NCI-H526 (cell line): Measurements from ENCODE around the gene SIAH2.

Source experiments
- DNase-seq, 2 experiments: peaks; one replicate each; lab custom pipeline; 2025; lab: John Stamatoyannopoulos, UW

The SIAH2 gene

DNA sequence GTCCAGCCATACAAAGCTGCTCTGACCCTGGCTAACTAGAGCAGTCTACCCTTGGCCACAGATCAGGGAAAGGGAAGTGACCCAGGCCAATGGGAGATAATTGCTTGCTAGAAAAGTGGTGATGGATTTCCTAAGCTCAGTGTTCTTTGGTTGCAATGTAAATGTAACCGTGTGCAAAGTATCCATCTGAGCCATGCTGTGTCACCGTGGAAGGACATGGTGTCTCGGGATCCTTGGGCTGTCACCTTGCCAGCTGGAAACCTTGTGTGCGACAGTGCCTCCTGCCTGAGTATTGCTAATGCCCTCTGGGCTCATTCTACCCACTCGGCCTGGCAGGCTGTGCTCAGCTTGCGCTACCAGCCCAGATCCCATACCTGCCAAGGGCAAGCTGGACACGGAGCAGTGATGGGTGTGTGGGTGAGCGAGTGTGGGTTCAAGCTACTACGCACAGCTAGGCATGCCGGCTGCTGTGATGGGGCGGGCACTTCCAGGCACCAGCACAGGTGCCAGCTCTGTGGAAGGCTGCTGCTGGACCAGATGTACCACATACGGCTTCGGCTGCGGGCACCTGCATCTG lies 10.7 kb upstream of the SIAH2 start:
- no peak for DNase-seq

DNA sequence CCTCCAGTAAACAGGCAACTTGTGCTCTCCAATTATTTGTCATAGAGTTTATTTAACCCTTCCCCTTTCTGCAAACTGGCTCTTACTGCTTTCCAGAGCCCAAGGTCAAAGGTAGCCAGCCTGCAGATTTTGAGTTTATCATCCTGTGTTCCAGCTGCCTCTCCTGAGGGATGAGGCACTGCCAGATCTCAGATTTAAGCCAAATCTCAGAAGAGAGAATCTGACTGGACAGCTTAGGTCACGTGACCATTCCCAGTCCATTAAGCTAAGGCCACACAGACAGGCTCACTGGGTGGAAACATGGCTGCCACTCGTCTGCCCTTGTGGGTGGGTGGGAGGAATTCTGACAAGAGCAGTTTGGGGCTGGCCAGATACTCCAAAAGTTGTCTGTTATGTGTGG lies 8.6 kb upstream of the SIAH2 start:
- no peak for DNase-seq

DNA sequence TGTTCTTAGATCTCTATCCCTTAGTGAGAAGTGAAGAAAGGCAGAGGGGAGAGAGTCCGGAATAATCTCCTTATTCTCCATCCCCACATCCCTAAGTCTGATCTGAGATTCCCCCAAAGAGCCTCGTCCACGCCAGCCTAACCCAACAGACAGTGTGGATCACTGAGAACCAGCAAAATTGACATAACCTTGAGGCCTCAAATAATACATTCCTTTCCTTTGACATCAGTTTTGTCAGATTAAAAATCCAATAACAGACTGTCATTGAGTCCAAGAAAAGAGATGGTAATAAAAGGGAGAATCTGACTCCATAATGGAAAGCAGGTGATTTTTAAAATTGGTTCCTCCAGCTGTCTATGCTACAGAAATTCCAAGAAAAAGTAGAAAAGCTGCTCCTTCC lies 7.7 kb upstream of the SIAH2 start:
- DNase-seq, result no peak

DNA sequence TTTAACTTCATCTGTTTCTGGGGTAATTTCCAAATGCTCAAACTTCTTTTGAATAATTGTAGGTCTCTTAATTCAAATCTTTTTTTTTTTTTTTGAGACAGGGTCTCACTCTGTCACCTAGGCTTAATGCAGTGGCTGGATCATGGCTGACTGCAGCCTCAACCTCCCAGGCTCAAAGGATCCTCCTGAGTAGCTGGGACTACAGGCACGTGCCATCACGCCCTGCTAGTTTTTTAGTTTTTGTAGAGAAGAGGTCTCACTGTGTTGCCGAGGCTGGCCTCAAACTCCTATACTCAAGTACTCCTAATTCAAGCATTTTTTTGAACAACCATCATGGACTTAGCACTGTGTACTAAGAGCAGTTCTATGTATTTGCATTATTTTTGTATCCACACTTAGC lies 3.8 kb upstream of the SIAH2 start:
- peak in 1 of 2 experiments; percentile 47 for DNase-seq

DNA sequence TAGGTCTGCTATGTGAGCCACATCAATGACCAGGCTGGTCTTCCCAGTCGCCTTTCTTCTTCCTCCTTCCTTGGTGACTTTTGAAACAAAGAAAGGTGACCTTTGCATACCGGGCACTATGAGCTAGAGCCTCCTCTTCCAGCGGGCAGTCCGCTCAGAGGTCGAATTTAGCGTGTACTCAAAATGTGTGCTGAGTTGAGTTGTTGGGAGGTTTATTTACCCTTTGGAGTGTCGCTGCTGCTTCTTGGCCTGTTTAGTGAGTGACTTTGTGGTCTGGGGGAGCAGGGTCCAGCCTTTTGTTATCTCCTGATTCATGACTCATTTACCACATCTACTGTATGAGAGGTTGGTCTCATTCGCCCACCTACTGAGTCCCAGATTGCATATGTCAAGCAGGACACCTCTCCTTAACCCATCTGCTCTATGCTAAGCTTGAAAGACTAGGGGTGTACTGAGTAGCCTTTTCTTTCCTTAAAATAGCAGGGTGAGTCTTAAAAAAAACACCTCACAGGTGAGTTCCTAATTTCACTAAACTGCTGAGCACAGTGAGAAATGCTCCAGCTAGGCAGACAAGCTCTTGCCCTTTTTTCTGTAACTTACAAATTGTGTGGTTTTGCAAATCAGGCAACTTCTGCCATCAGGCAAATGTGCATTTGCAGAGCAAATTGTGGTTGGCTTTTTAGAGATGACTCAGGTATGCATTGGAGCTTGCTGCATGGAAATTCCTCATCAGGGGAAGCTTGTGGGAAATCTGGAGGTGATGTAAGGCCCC lies 3.2 kb upstream of the SIAH2 start:
- peak; percentile 91 to 94 for DNase-seq

DNA sequence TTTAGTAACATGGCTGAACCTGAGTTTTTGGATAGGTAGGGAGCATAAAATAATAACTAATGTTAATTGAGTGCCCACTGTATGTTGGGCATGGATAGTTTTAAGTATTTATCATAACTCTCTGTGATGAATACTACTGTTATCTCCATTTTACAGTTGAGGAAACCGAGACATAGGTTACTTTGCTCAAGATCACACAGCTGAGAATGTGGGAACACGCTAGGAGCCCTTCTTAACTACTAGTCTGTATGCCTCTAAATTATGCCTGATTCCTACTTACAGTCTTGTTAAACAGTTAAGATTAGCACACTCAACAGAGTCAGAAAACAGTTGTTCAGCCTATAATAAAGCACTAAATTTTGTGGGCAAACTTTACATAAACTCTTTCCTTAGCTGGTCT lies 2.0 kb upstream of the SIAH2 start:
- DNase-seq, result no peak

DNA sequence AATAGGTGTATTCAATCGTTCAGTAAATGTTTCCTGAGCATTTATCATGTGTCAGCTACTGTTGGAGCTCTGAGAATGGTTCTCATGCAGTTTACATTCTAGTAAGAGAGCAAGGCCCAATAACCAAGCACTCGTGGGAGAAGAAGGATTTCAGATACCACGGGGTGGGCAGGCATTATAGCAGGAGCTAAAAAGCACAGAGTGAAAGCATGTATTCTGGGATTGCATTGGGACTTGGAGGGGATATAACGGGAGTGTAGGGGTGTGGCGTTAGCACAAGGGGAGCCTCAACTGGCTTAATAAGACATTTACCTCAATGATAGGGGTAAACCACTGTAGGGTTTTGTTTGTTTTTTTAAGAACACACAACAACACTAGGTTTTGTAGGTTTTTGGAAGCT lies 1.6 kb upstream of the SIAH2 start:
- no peak for DNase-seq

DNA sequence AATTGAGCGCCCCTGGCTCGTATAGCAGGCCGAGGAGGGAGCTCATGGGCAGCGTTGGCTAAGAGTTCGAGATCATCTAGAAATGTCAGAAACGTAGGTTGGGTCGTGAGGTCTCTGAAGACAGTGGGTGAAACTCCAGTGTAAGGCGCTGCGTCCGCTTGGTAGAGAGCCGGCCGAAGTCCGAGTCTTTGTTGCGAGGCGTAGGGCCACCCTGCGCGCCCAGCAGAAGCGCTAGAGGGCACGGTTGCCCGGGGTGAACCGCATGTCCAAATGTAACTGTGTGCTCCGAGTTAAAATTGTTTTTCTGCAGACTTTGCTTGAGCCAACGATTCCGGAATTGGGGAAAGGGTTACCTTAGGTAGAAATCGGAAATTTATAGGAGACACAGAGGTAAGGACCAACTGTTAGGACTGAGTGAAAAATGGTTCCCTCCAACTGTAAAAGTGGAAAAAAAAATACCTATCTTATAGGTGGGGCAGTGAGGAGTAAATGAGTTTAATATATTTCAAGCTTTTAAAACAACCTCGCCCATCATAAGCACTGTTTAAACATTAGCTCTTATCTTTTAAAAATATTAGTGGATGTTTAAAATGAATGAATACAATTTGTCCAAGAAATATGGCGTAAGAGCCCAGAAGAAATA lies 993 bp upstream of the SIAH2 start:
- peak in 1 of 2 experiments; percentile 79 for DNase-seq

DNA sequence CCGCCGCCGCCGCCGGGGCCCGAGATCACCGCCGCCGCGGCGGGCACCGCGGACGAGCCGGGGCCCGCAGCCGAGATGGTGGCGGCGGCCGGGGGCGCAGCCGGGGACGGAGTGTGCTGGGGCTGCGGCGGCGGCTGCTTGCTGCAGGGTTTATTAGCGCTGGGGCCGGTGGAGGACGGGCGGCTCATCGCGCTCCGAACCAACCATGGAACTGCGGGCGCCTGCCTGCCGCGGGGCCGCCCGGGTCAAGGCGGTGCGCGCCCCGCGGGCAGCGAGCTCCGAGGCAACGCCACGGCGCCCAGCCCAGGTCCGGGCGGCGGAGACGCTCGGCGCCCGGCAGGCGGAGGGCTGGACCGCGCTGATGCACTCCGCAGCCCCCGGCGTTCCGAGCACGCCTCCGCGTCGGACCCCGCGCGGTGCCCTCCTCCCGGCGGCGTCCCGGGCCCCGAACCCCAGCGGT lies 277 bp downstream of the SIAH2 start:
- DNase-seq, result no peak

DNA sequence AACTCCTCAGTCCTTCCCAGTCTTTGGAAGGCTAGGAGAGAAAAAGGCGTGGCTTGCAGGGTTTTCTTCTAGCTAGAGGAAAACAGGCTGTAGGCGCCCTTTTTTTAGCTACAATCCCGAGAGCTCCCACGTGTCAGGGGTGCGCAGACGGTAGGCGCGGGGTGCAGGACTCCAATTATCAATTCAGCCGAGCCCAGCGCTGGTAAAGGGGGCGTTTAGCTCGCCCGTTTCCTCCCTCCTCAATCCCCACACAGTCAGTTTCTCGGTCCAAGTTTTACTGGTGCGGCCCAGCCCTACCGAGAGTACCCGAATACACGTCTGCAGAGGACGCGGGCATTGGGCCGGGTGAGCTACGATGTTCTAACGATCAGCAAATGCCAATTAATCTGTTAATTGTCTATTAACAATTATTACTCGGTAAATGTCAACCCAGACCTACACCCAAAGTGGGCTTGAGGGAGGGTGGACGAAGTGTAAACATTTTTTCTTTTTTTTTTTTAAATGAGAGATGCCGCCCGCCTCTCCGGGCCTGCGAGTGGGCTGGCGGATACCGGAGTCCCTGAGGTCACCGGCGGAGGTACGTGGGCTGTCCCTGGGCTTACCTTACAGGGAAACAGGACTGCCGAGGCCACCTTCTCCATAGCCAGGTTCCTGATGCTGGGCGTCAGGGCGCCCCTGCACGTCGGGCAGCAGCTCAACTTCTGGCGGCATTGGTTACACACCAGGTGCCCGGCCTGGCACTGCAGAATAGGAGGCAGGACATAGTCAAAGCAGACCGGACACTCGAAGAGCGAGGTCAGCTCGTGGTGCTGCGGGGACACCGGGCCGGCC lies 923 bp downstream of the SIAH2 start:
- DNase-seq, result peak; percentile 52 to 77

DNA sequence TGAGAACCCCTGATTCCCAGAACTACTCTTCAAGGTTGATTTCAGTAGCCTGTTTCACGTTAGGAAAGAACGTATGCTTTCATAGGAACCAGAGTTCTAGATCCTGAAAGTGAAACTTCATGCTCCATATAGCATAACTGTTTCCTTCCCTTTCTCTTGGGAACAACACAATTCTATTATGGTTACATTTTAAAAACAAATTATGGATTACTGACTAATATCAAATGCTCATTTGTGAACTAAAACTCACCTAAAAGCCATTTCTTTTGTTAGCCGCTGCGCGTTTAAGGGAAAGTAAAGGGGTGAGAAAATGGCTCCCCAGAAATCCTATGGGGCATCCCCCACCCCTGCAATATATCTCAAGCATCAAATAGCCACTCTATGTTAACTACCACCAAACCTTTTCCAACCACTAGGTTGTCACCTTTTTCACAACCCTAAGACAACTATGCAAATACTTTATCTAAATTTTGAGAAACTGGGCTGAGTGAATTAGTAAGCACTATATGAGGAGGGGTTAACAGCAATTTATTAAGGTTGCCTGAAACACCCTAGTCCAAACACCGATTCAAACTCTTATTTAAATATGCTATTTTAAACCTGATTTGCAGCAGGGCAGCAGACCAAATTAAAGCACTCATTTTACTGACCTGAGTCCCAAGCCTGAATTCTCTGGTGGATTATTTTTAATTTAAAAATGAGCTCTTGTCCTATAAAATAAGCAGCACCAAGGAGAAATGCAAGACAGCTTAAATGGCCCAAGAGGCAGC lies 2.4 kb downstream of the SIAH2 start:
- peak in 1 of 2 experiments; percentile 10 for DNase-seq

DNA sequence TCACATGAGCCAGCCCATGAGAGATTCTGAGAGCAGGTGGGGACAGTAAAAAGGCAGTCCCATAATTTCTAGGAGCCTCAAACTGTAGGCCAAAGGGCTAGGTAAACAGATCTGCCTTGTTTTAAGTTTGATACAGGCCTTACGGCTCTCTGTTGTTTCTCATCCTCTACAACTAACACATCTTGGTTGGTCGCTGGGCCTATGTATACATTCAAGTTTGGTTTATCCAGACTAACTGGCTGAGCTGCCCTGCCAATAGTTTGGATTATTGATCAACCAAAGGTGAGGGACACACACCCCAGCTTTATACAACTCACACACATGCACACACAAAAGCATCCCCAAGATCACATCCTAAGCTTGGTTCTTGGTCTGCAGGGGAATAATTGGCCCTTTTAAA lies 3.0 kb downstream of the SIAH2 start:
- DNase-seq, result no peak

DNA sequence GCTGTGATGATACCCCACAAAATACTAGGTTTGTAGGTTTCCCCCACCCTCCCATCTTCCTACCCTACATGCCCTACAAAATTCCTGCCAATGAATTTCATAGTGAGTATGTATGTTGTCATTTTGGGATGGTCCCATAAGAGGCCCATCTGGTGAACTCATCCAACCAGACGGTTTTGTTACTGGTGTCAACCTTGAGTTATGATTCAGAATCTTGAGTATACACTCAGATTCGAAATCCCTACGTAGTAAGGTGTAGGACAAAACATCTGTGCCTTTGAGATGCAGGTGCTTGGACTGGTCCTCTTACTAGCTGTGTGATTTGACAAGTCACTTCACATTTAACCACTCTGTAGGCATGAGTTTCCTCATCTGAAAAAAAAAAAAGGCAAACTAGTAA lies 3.6 kb downstream of the SIAH2 start:
- no peak for DNase-seq

DNA sequence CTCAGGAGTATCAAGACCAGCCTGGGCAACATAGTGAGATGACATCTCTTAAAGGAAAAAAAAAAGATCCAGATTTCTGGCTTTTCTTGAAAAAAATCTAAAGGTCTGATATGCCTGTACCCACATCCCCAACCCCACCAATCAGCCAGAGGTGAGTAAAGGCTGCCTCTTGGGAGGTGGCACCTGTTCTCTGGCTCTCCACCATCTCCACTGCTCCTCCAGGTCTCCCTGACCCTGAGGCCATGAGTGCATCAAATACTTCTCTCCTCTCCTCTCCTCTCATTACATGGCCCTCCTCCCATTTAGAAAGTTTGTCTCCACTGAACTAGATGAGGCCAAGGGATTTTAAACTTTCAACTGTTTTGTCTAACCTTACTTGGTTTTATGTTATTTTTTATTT lies 5.2 kb downstream of the SIAH2 start:
- DNase-seq, result no peak

DNA sequence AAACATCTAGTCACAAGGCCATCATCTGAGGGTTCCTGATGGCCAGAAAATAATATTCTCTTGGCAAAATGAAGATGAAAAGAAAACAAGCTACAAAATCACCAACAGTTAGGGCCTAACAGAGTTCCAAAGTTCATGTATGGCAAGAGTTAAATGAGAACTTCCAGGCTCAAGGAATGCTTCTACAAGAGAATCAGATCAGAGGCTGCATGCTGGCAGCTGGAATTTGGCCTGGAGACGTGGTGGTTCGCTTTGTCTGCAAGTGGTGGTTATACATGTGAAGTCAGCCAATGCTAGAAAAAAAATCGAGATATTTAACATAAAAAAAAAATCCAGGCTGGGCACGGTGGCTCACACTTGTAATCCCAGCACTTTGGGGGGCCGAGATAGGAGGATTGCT lies 5.6 kb downstream of the SIAH2 start:
- no peak for DNase-seq

DNA sequence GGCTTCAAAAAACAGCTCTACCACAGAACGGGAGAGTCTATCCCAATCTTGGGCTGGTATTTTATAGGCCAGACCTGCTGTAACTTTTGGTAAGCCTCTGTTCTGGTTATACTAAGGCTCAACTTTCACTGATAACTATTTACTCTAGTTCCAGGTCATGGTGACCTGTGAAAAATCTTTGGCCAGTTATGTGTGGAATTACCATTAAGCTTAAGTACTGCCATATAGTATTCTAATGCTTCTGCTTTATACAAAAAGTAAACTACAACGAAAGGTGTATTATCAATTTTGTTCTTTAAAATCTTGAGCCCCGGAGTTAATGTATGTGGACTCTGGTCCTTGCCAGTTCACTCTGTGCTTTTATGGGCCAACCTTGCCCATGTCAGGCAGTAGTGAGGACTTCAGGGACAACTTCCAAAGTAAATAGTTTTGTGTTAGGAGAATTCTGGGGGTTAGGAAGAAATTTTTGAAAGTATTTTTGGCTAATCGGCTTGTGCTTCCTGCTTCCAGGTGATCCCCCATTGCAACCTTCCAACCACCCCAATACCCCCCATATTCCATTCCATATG lies 6.4 kb downstream of the SIAH2 start:
- DNase-seq, result no peak

DNA sequence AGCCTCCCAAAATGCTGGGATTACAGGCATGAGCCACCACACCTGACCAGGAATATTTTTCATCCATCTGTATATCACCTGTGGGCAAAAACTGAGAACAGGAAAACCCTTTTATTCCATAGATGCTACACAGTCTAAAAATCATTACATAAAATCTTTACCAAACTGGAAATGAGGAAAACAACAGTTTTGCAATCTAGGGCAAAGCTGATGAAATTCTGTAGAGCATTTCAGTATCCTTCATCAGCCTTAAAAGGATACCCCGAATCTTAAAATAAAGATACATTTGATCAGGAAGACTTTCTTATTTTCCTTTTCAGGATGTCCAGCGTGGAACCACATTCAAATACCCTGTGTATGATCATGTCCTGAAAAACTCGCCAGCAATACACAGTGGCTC lies 7.1 kb downstream of the SIAH2 start:
- no peak for DNase-seq

DNA sequence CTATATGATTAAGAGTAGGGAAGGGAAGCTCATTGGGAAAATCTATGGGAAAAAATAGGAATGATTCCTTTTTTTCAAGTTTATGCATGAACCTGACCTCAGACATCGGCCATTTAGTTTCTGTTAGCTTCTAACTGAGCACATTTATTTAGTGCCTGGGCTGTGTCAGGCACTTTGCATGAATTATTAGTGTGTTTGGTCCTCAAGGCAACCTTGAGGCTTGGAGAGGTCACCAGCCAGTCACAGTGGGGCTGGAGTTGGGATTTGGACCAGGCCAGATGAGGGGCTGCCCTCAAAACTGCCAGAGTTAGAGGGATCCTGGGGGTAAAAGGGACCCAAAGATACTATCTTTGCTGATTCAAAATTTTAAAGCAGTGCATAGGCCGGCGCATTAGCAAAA lies 8.1 kb downstream of the SIAH2 start:
- no peak for DNase-seq

DNA sequence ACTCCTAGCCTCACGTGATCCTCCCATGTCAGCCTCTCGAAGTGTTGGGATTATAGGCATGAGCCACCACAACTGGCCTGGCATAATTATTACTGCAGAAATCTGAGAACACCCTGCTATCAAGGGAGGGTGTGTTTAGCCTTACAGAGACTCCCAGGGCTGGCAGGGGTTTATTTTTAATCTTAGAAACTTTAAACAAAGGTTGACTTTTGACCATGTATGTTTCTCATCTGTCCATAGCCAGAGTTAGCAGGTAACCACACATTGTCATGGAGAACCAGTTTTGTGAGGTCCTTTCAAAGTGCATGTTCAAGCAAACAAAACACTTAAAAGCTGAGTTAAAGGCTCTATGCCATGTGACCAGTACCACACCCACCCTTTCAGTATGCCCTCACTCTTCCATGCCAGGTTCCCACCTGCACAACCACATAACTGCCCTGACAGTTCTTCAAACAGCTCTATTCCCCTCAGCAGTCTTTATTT lies 11.1 kb downstream of the SIAH2 start:
- DNase-seq, result no peak

DNA sequence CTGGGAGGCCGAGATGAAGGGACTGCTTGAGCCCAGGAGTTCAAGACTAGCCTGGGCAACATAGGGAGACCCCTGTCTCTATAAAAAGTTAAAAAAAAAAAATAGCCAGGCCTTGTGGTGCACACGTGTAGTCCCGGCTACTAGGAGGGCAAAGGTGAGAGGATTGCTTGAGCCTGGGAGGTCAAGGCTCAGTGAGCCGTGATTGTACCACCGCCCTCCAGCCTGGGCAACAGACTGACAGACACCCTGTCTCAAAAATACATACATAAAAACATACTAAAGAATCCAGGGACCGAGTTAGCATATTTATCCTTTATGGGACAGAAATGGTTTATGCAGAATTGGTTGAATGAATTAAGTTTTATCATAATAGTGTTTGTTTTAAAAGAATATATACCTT lies 13.7 kb downstream of the SIAH2 start:
- DNase-seq, result no peak

DNA sequence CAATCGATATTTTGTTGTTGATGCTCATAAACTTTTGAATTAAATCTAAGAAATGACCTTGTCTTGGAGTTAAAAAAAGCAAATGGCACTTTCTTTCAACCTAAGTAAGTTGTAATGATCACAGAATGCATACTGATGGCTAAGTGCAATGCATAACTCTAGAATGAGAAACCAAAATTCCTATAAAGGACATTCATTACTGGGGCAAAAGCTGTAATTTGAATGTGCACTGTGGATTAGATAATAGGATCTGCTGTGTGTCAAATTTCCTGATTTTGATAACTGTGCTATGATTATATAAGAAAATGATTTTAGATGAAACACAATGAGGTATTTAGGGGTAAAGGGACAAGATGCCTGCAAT lies 14.3 kb downstream of the SIAH2 start:
- DNase-seq, result no peak
